Right lobe of liver (tissue), 6 donors: ENCODE measurements around the gene IGF2BP2. TPM values are rescaled to one million over a fixed set of nuclear protein-coding genes. Genes with fewer than 3 reads are reported as not detected.

Experiments used
- ATAC-seq, 4 donors: fragments of 200-7000 bp; cut with Tn5 transposase; one replicate each; pipeline ENCODE4 v1.9.1; 2020; ENCODE audit warnings: mild to moderate bottlenecking in 4 of 4, moderate library complexity in 4 of 4
- DNase-seq, 3 donors: peaks; one replicate each; pipeline ENCODE4 v3.0.0-alpha.2; 2020
- H3K27ac ChIP-seq, 3 donors: fragments of 200-600 bp; one replicate each; pipeline ENCODE4 v1.8.0; 2022
- H3K27me3 ChIP-seq, 2 donors: fragments of 200-600 bp; one replicate each; pipeline ENCODE4 v1.8.0; 2022
- H3K36me3 ChIP-seq, 4 donors: fragments of 200-600 bp; sonication (generic) in 1 of 4; one replicate each; pipeline versions ENCODE4 v1.5.1 to v1.8.0; 2017 to 2022; ENCODE audit warnings: control low read depth in 1 of 4
- H3K4me1 ChIP-seq, 4 donors: fragments of 200-600 bp; sonication (generic) in 1 of 4; one replicate each; pipeline versions ENCODE4 v1.5.1 to v1.8.0; 2017 to 2022; ENCODE audit warnings: control low read depth in 1 of 4
- H3K4me3 ChIP-seq, 3 donors: fragments of 200-600 bp; one replicate each; pipeline ENCODE4 v1.8.0; 2022
- H3K9me3 ChIP-seq, 4 donors: fragments of 200-600 bp; sonication (generic) in 1 of 4; one replicate each; pipeline versions ENCODE4 v1.5.1 to v1.8.0; 2017 to 2022; ENCODE audit warnings: control low read depth in 1 of 4
- POLR2A ChIP-seq: fragments of 450-650 bp; IDR thresholded peaks from one replicate; pipeline ENCODE4 v1.6.1; 2017; ENCODE audit warnings: antibody characterized with exemption, mild to moderate bottlenecking
- WGBS: methylation state at CpG from one replicate; pipeline ENCODE4 v1.1.6; 2018; ENCODE audit warnings: low coverage, low lambda C conversion rate; ENCODE audit not compliant: insufficient coverage; ENCODE audit errors: missing lambda C conversion rate; 5-methylcytosine and 5-hydroxymethylcytosine counted together
- intact Hi-C, 2 donors: fragments of 100-400 bp; cut with DNase I; formaldehyde crosslinking; loops; one replicate each; pipeline versions ENCODE4 v1.11.2 to v1.14.1; 2022
- total RNA-seq, 6 experiments: library from RNA; depleted of rRNA in 2 of 6; stranded (reverse); fragments of >200 nt in 2 of 6; fragmentation: NEBNext Ultra II Directional in 3 of 6; extraction: Animal tissue kit (Norgen Biotek cat#: 25700) in 3 of 6; gene quantifications; one replicate each; pipeline versions ENCODE4 v1.1.0 to v1.2.4, GENCODE V29; 2016 to 2023
- TF ChIP-seq, protein P1 (sequence below), 4 donors: fragments of 200-600 bp in 3 of 4; fragments of 450-650 bp in 1 of 4; IDR thresholded peaks; one replicate each; pipeline versions ENCODE4 v1.5.1 to v1.8.0; 2016 to 2022; ENCODE audit warnings: antibody characterized with exemption in 4 of 4, mild to moderate bottlenecking in 2 of 4
- donor health status: DM: no; HTN: yes; CAD: no.
- donor health status: DM: no; HTN: no; CAD: no.
- donor health status: DM: no; HTN: no; CAD: no.
- donor health status: DM: no; HTN: yes; CAD: no.
- donor health status: DM: no; HTN: yes; CAD: no.

Gene IGF2BP2
- total RNA-seq, 6 experiments from 2014 or later = 0.99 to 3.0 (median 1.8) TPM

DNA sequence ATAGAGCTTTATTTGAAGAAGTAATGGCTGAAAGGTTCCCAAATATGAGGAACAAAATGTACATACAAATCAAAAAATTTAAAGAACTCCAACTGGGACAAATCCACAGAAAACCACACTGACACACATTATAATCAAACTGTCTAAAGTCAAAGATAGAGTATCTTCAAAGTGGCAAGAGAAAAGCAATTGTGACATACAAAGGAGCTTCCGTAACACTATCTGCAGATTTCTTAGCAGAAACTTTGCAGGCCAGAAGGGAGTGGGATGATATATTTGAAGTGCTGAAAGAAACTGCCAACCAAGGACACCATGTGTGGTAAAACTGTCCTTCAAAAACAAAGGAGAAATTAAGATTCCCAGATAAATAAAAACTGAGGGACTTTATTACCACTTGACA is 146.8 kb downstream of the IGF2BP2 start:
- TF ChIP-seq POLR2A = no peak
- TF ChIP-seq, protein P1, sequence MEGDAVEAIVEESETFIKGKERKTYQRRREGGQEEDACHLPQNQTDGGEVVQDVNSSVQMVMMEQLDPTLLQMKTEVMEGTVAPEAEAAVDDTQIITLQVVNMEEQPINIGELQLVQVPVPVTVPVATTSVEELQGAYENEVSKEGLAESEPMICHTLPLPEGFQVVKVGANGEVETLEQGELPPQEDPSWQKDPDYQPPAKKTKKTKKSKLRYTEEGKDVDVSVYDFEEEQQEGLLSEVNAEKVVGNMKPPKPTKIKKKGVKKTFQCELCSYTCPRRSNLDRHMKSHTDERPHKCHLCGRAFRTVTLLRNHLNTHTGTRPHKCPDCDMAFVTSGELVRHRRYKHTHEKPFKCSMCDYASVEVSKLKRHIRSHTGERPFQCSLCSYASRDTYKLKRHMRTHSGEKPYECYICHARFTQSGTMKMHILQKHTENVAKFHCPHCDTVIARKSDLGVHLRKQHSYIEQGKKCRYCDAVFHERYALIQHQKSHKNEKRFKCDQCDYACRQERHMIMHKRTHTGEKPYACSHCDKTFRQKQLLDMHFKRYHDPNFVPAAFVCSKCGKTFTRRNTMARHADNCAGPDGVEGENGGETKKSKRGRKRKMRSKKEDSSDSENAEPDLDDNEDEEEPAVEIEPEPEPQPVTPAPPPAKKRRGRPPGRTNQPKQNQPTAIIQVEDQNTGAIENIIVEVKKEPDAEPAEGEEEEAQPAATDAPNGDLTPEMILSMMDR (IDR thresholded peaks at IDR 0.05) = no peak
- Histone ChIP-seq H3K9me3 (no peaks in the 10 kb centered on the region), H3K4me3 (no peak overlapping the region), H3K27me3 (no peaks in the 10 kb centered on the region), H3K27ac (no peak overlapping the region), H3K4me1 (no peaks in the 10 kb centered on the region), H3K36me3 (no peaks in the 10 kb centered on the region)
- intact Hi-C loops = loop anchor here (10.0 kb wide), 1 partner anchor 87 kb away; no protein-coding TSS in a partner anchor
- no peak for DNase-seq
- 67% methylated on average over 1 of the region's 1 CpG for WGBS
- no peak for ATAC-seq

DNA sequence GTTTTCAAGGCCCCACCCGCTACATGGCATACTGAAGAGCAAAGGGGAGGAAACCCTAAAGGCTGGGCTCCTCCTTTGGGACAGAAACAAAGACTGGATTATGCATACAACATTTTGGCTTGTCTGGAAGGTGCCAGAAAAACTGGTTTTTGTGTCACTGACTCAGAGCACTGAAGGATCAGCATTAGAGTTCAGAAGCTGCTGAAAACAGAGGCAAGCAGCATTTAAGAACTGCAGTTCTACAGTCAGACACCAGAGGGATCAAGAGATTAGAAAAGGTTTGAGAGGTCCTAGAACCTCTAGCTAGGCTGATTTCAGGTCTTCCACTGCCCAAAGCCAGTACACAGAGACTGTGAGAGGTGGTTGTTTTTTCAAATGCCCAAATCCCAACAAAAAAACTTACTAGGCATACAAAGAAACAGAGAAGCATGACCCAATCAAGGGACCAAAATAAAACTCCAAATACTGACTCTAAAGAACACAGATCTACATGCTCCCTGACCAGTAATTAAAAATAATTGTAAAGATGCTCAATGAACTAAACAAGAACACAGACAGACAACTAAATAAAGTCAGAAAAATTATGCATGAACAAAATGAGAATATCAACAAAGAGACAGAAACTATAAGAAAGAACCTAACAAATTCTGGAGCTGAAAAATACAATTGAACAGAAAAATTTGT is 147.6 kb downstream of the IGF2BP2 start:
- DNase-seq = no peak
- no peaks in the 10 kb centered on the region for H3K4me1 ChIP-seq
- peak; percentile 90 to 96 (median 94) for ATAC-seq
- no peak overlapping the region for H3K4me3 ChIP-seq
- 100% methylated on average over 1 of the region's 1 CpG for WGBS
- no peak overlapping the region for H3K27ac ChIP-seq
- no peaks in the 10 kb centered on the region for H3K9me3 ChIP-seq
- no peak for TF ChIP-seq POLR2A
- TF ChIP-seq, protein P1 (IDR thresholded peaks at IDR 0.05) = peak; percentile 60 to 82 (median 68)
- intact Hi-C loops = loop anchor here (10.0 kb wide), 1 partner anchor 88 kb away; no protein-coding TSS in a partner anchor
- no peaks in the 10 kb centered on the region for H3K36me3 ChIP-seq
- H3K27me3 ChIP-seq = no peaks in the 10 kb centered on the region

DNA sequence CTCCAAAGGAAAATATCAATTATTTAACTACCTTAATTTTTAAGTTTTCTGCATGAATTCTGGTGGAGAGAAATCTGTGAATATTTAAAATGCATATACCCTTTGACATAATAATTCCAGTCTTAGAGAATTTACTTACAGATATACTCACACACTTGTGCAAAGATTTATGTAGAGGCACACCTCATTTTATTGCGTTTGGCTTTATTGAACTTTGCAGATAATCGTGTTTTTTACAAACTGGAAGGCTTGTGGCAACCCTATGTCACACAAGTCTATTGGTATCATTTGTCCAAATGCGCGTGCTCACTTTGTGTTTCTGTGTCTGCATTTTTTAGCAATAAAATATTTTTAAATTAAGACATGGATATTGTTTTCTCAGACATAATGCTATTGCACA is 157.3 kb downstream of the IGF2BP2 start:
- Histone ChIP-seq H3K9me3 (no peaks in the 10 kb centered on the region), H3K36me3 (no peaks in the 10 kb centered on the region), H3K27ac (no peak overlapping the region), H3K27me3 (no peaks in the 10 kb centered on the region), H3K4me1 (no peaks in the 10 kb centered on the region), H3K4me3 (no peak overlapping the region)
- 89% methylated on average over 4 of the region's 4 CpGs for WGBS
- ATAC-seq (no peak), DNase-seq (no peak)
- TF ChIP-seq, protein P1 (IDR thresholded peaks at IDR 0.05) = no peak
- no peak for TF ChIP-seq POLR2A
- intact Hi-C loops = no loop called here

DNA sequence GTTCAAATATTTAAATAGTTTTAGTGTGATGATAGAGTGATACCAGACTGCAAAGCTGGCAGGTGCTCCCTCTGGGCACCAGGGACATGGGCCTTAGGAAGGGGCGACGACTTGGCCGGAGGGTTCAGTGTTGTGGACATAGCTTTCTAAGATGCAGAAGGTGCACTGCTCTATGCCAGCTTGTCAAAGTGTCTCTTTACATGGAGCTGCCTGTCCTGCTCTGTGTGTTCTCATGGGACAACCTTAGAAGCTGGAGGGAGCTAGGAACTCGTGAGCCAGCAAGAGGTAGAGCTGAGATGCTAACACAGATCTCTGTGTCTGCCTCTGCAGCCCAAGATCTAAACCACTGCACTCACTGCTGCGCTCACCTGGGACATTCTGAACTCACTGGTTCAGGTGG is 160.9 kb downstream of the IGF2BP2 start:
- Histone ChIP-seq H3K27me3 (no peaks in the 10 kb centered on the region), H3K4me3 (no peak overlapping the region), H3K27ac (no peak overlapping the region), H3K9me3 (no peaks in the 10 kb centered on the region), H3K4me1 (peaks cover 0 to 4% (median 2%) of the 10 kb centered on the region in 4 donors), H3K36me3 (no peaks in the 10 kb centered on the region)
- ATAC-seq (no peak), DNase-seq (no peak)
- WGBS = 82% methylated on average over 5 of the region's 5 CpGs
- intact Hi-C loops = no loop called here
- TF ChIP-seq, protein P1 (IDR thresholded peaks at IDR 0.05) = no peak
- no peak for TF ChIP-seq POLR2A
